Liver (tissue), 9 donors: ENCODE data around the gene LCP2. TPM values are rescaled to one million over a fixed set of nuclear protein-coding genes. Genes with fewer than 3 reads are reported as not detected.

ENCODE experiments used
- DNase-seq: peaks from one replicate; pipeline ENCODE4 v3.0.0-alpha.2; 2017; ENCODE audit warnings: low spot score
- H3K27ac ChIP-seq, 2 donors: one replicate each; pipeline ENCODE4 v1.7.0; 2013; ENCODE audit warnings: inconsistent platforms in 2 of 2, low read length in 2 of 2, control low read depth in 1 of 2, low read depth in 1 of 2, mild to moderate bottlenecking in 1 of 2
- H3K27me3 ChIP-seq, 4 donors: one replicate each; pipeline versions ENCODE4 v1.6.1 to v1.7.0; 2013; ENCODE audit warnings: low read length in 3 of 4, inconsistent platforms in 1 of 4, mild to moderate bottlenecking in 1 of 4, moderate library complexity in 1 of 4; ENCODE audit not compliant: control insufficient read depth in 4 of 4, insufficient read depth in 4 of 4
- H3K36me3 ChIP-seq, 4 donors: one replicate each; pipeline versions ENCODE4 v1.6.1 to v1.7.0; 2013; ENCODE audit warnings: low read length in 3 of 4, mild to moderate bottlenecking in 3 of 4, low read depth in 1 of 4, moderate library complexity in 1 of 4; ENCODE audit not compliant: control insufficient read depth in 4 of 4, insufficient read depth in 3 of 4
- H3K4me1 ChIP-seq, 4 donors: one replicate each; pipeline versions ENCODE4 v1.6.1 to v1.7.0; 2013; ENCODE audit warnings: low read length in 3 of 4, mild to moderate bottlenecking in 3 of 4, moderate library complexity in 1 of 4; ENCODE audit not compliant: control insufficient read depth in 4 of 4, insufficient read depth in 4 of 4
- H3K4me3 ChIP-seq, 3 donors: one replicate each; pipeline versions ENCODE4 v1.6.1 to v1.7.0; 2013; ENCODE audit warnings: low read length in 3 of 3, control low read depth in 1 of 3, low read depth in 1 of 3, mild to moderate bottlenecking in 1 of 3
- H3K9ac ChIP-seq, 2 donors: one replicate each; pipeline ENCODE4 v1.7.0; 2013; ENCODE audit warnings: low read length in 2 of 2, mild to moderate bottlenecking in 2 of 2, moderate library complexity in 2 of 2, control low read depth in 1 of 2, low read depth in 1 of 2
- H3K9me3 ChIP-seq, 4 donors: one replicate each; pipeline versions ENCODE4 v1.6.1 to v1.7.0; 2013; ENCODE audit warnings: low read length in 3 of 4; ENCODE audit not compliant: control insufficient read depth in 4 of 4
- ATF3 ChIP-seq: IDR thresholded peaks from 2 replicates; pipeline ENCODE4 v1.6.1; 2016; ENCODE audit warnings: antibody characterized with exemption
- CTCF ChIP-seq: fragments of 150-350 bp; IDR thresholded peaks from 2 replicates; pipeline ENCODE4 v1.5.1; 2017; ENCODE audit warnings: improper control_type of control experiment, low read depth, low read length; ENCODE audit not compliant: missing input control
- EGR1 ChIP-seq, 2 donors: IDR thresholded peaks; 2 replicates each; pipeline ENCODE4 v1.6.1; 2016 to 2018; ENCODE audit warnings: antibody characterized with exemption in 2 of 2, low read depth in 2 of 2
- FOXA1 ChIP-seq: IDR thresholded peaks from 2 replicates; pipeline ENCODE4 v1.6.1; 2016; ENCODE audit warnings: antibody characterized with exemption
- FOXA2 ChIP-seq: IDR thresholded peaks from 2 replicates; pipeline ENCODE4 v1.6.1; 2016; ENCODE audit warnings: antibody characterized with exemption
- GABPA ChIP-seq, 2 donors: IDR thresholded peaks in 1 of 2; conservative IDR thresholded peaks in 1 of 2; 2 replicates each; pipeline ENCODE4 v1.6.1; 2016; ENCODE audit warnings: antibody characterized with exemption in 2 of 2, mild to moderate bottlenecking in 1 of 2, moderate library complexity in 1 of 2
- HNF4A ChIP-seq, 2 donors: conservative IDR thresholded peaks; 2 replicates each; pipeline ENCODE4 v1.6.1; 2016; ENCODE audit warnings: antibody characterized with exemption in 2 of 2, mild to moderate bottlenecking in 2 of 2
- HNF4G ChIP-seq: IDR thresholded peaks from 2 replicates; pipeline ENCODE4 v1.6.1; 2016; ENCODE audit warnings: antibody characterized with exemption
- JUND ChIP-seq, 2 donors: IDR thresholded peaks; 2 replicates each; pipeline ENCODE4 v1.6.1; 2016; ENCODE audit warnings: antibody characterized with exemption in 2 of 2
- MAX ChIP-seq: IDR thresholded peaks from 2 replicates; pipeline ENCODE4 v1.6.1; 2016; ENCODE audit warnings: antibody characterized with exemption
- NR2F2 ChIP-seq: IDR thresholded peaks from 2 replicates; pipeline ENCODE4 v1.6.1; 2016; ENCODE audit warnings: antibody characterized with exemption
- RAD21 ChIP-seq, 2 donors: IDR thresholded peaks; 2 replicates each; pipeline ENCODE4 v1.6.1; 2016; ENCODE audit warnings: antibody characterized with exemption in 2 of 2, mild to moderate bottlenecking in 2 of 2
- REST ChIP-seq: IDR thresholded peaks from 2 replicates; pipeline ENCODE4 v1.6.1; 2016; ENCODE audit warnings: antibody characterized with exemption, mild to moderate bottlenecking
- RXRA ChIP-seq, 2 donors: IDR thresholded peaks; 2 replicates each; pipeline ENCODE4 v1.6.1; 2017 to 2018; ENCODE audit warnings: antibody characterized with exemption in 2 of 2, mild to moderate bottlenecking in 1 of 2
- SP1 ChIP-seq: IDR thresholded peaks from 2 replicates; pipeline ENCODE4 v1.6.1; 2018; ENCODE audit warnings: antibody characterized with exemption, mild to moderate bottlenecking
- TAF1 ChIP-seq: conservative IDR thresholded peaks from 2 replicates; pipeline ENCODE4 v1.6.1; 2016; ENCODE audit warnings: antibody characterized with exemption, mild to moderate bottlenecking
- YY1 ChIP-seq: IDR thresholded peaks from 2 replicates; pipeline ENCODE4 v1.6.1; 2016; ENCODE audit warnings: antibody characterized with exemption, mild to moderate bottlenecking
- ZBTB33 ChIP-seq: IDR thresholded peaks from 2 replicates; pipeline ENCODE4 v1.6.1; 2016; ENCODE audit warnings: antibody characterized with exemption
- WGBS: extraction: QIAGEN DNeasy Blood & Tissue Kit; methylation state at CpG from one replicate; pipeline ENCODE4 v1.1.7; 2013; 5-methylcytosine and 5-hydroxymethylcytosine counted together
- polyA plus RNA-seq, 2 donors: library from polyadenylated mRNA; stranded (reverse) in 1 of 2; unstranded in 1 of 2; fragments of 200-250 nt in 1 of 2; fragments of >200 nt in 1 of 2; fragmentation: Nextera tagmentation in 1 of 2; extraction: Ambion mirVana in 1 of 2; gene quantifications; one replicate each; pipeline versions ENCODE4 v1.2.1 to v1.2.3, GENCODE V29; 2013 to 2015
- total RNA-seq, 2 donors: library from RNA; depleted of rRNA; stranded (reverse); fragments of >200 nt; gene quantifications; one replicate each; pipeline ENCODE4 v1.2.3, GENCODE V29; 2014
- donor health status: healthy.
- donor health status: healthy.
- donor health status: healthy.
- donor health status: healthy.
- donor health status: healthy.

LCP2 gene
- total and polyA plus RNA-seq, 4 donors: 3.6 to 16.3 (median 6.7) TPM

GRCh38 chr5:170228762-170229435, 68.7 kb downstream of the LCP2 start:
- H3K27me3 ChIP-seq: no peaks in the 10 kb centered on the region
- DNase-seq: no peak
- TF ChIP-seq MAX: no peak
- TF ChIP-seq JUND (IDR thresholded peaks at IDR 0.05): no peak
- no peak for TF ChIP-seq HNF4G
- no peak for TF ChIP-seq EGR1 (IDR thresholded peaks at IDR 0.05; ENCODE audit: low read depth in 2 of 2)
- TF ChIP-seq HNF4A (conservative IDR thresholded peaks at IDR 0.05): no peak
- TF ChIP-seq ZBTB33: no peak
- H3K9me3 ChIP-seq: no peaks in the 10 kb centered on the region
- no peak overlapping the region for H3K4me3 ChIP-seq
- H3K36me3 ChIP-seq: no peaks in the 10 kb centered on the region
- no peak overlapping the region for H3K9ac ChIP-seq
- no peak overlapping the region for H3K27ac ChIP-seq
- WGBS: 85% methylated on average over 6 of the region's 6 CpGs
- H3K4me1 ChIP-seq: no peaks in the 10 kb centered on the region

- H3K27me3 ChIP-seq: no peaks in the 10 kb centered on the region
- no peaks in the 10 kb centered on the region for H3K9me3 ChIP-seq
- no peak overlapping the region for H3K9ac ChIP-seq
- H3K36me3 ChIP-seq: no peaks in the 10 kb centered on the region
- H3K4me1 ChIP-seq: no peaks in the 10 kb centered on the region
- no peak for DNase-seq
- no peak overlapping the region for H3K27ac ChIP-seq
- TF ChIP-seq CTCF: no peak
- no peak for TF ChIP-seq MAX
- no peak for TF ChIP-seq JUND (IDR thresholded peaks at IDR 0.05)
- TF ChIP-seq NR2F2: no peak
- TF ChIP-seq ZBTB33: no peak
- no peak for TF ChIP-seq HNF4A (conservative IDR thresholded peaks at IDR 0.05)
- TF ChIP-seq REST: no peak
- no peak for TF ChIP-seq YY1
- TF ChIP-seq FOXA1: no peak
- TF ChIP-seq TAF1: no peak
- TF ChIP-seq SP1: no peak
- no peak for TF ChIP-seq FOXA2
- TF ChIP-seq RXRA (IDR thresholded peaks at IDR 0.05): no peak
- TF ChIP-seq EGR1 (IDR thresholded peaks at IDR 0.05; ENCODE audit: low read depth in 2 of 2): no peak
- TF ChIP-seq RAD21 (IDR thresholded peaks at IDR 0.05): no peak
- TF ChIP-seq GABPA (IDR thresholded peaks at IDR 0.05 in 1 of 2, conservative IDR thresholded peaks at IDR 0.05 in 1 of 2): no peak
- TF ChIP-seq HNF4G: no peak
- no peak for TF ChIP-seq ATF3
- 74% methylated on average over 2 of the region's 2 CpGs for WGBS
- H3K4me3 ChIP-seq: no peak overlapping the region
Observed at GRCh38 chr5:170226661-170227060, 70.9 kb downstream of the LCP2 start.
